NOMO-1 (cell line): Measurements from ENCODE around the gene CNOT6.
"Not testable (repeated sequence)": the region's sequence is repeated elsewhere in the genome, so short reads cannot be mapped to it uniquely, and the experiment has no call there.

Source experiments
- DNase-seq, 2 experiments: peaks; one replicate each; lab custom pipeline; 2025; ENCODE audit not compliant: unreplicated experiment in 2 of 2; lab: John Stamatoyannopoulos, UW

The CNOT6 gene

GRCh38 chr5:180515974-180516373 is 21.8 kb downstream of the CNOT6 start:
- DNase-seq: not testable (repeated sequence)

- DNase-seq: no peak
Measured at GRCh38 chr5:180516440-180516839, 22.3 kb downstream of the CNOT6 start.

- DNase-seq: peak; percentile 73 to 88
Measured at GRCh38 chr5:180519098-180519497, 24.9 kb downstream of the CNOT6 start.

GRCh38 chr5:180521101-180521500 is 26.9 kb downstream of the CNOT6 start:
- DNase-seq: no peak

- no peak for DNase-seq
Measured at GRCh38 chr5:180521591-180521990, 27.4 kb downstream of the CNOT6 start.

GRCh38 chr5:180522330-180522729 is 28.2 kb downstream of the CNOT6 start:
- DNase-seq: no peak

GRCh38 chr5:180523629-180524466 is 29.7 kb downstream of the CNOT6 start:
- DNase-seq: no peak

- no peak for DNase-seq
Measured at GRCh38 chr5:180525399-180525798, 31.2 kb downstream of the CNOT6 start.

GRCh38 chr5:180526269-180526668 is 32.1 kb downstream of the CNOT6 start:
- no peak for DNase-seq

- DNase-seq: no peak
Measured at GRCh38 chr5:180527659-180528058, 33.5 kb downstream of the CNOT6 start.

- not testable (repeated sequence) for DNase-seq
Measured at GRCh38 chr5:180531036-180531585, 36.9 kb downstream of the CNOT6 start.

- no peak for DNase-seq
Measured at GRCh38 chr5:180532268-180532667, 38.1 kb downstream of the CNOT6 start.

GRCh38 chr5:180533845-180534244 is 39.7 kb downstream of the CNOT6 start:
- DNase-seq: no peak

GRCh38 chr5:180535573-180535972 is 41.4 kb downstream of the CNOT6 start:
- no peak for DNase-seq

- no peak for DNase-seq
Measured at GRCh38 chr5:180540050-180540694, 46.0 kb downstream of the CNOT6 start.

- DNase-seq: no peak
Measured at GRCh38 chr5:180541710-180542109, 47.5 kb downstream of the CNOT6 start.

- DNase-seq: no peak
Measured at GRCh38 chr5:180545248-180545647, 51.1 kb downstream of the CNOT6 start.

- DNase-seq: no peak
Measured at GRCh38 chr5:180548563-180548962, 54.4 kb downstream of the CNOT6 start.

- no peak for DNase-seq
Measured at GRCh38 chr5:180553530-180553929, 59.4 kb downstream of the CNOT6 start.

GRCh38 chr5:180555168-180555921 is 61.2 kb downstream of the CNOT6 start:
- DNase-seq: no peak

GRCh38 chr5:180557217-180557809 is 63.1 kb downstream of the CNOT6 start:
- DNase-seq: no peak
